IMR-90 (cell line): ENCODE measurements around the gene IPO13.

ENCODE experiments used
- BHLHE40 ChIP-seq: fragments of 150-350 bp; IDR thresholded peaks from 2 replicates; pipeline ENCODE4 v1.6.1; 2016; ENCODE audit warnings: mild to moderate bottlenecking, low read depth, low read length
- CEBPB ChIP-seq: IDR thresholded peaks from 2 replicates; pipeline ENCODE4 v1.6.1; 2012; ENCODE audit warnings: low read depth, low read length, improper control_type of control experiment
- POLR2A ChIP-seq: IDR thresholded peaks from 2 replicates; pipeline ENCODE4 v1.6.1; 2012; ENCODE audit warnings: mild to moderate bottlenecking, low read depth, low read length
- RAD21 ChIP-seq: IDR thresholded peaks from 2 replicates; pipeline ENCODE4 v1.6.1; 2012; ENCODE audit warnings: low read length, improper control_type of control experiment
- RFX5 ChIP-seq: IDR thresholded peaks from 2 replicates; pipeline ENCODE4 v1.8.0; 2012; ENCODE audit warnings: low read depth, mild to moderate bottlenecking, low read length, moderate library complexity
- SMC3 ChIP-seq: fragments of 150-350 bp; IDR thresholded peaks from 2 replicates; pipeline ENCODE4 v1.6.1; 2016; ENCODE audit warnings: low read depth, mild to moderate bottlenecking, antibody characterized with exemption, low read length, moderate library complexity
- USF2 ChIP-seq: fragments of 150-350 bp; IDR thresholded peaks from 2 replicates; pipeline ENCODE4 v1.6.1; 2017; ENCODE audit warnings: mild to moderate bottlenecking, antibody characterized with exemption, low read length, low read depth
- TF ChIP-seq, protein P1 (sequence below): conservative IDR thresholded peaks from 2 replicates; pipeline ENCODE4 v1.5.1; 2012; ENCODE audit warnings: mild to moderate bottlenecking, low read depth, low read length, improper control_type of control experiment

DNA sequence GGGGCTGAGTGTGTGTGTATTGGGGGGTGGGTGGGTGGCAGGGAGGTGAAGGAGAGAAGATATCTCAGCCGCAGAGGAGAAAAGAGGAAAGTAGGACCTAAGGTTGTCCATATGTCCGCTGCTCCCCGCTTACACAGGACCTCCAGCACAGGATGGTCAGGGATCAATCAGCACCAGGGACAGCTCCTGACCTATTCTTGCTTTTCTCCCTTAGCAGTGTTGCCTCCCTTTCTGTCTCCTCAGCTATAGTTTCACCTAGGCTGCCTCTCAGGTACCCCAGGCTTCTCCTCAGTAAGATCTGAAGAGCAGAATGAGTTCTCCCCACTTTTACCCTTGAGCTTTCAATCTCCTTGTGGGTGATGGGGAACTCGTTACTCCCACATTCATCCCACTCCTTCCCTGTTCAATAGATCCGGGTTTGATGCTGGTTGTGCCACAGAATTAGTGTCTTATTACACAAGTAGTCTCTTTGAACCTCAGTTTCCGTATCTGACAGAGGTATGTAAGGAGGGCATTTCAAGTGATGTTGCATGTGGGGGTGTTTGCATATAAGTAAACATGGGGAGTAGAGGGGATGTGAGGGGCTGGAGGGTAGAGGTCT, 21.7 kb downstream of the IPO13 start:
- TF ChIP-seq, protein P1, sequence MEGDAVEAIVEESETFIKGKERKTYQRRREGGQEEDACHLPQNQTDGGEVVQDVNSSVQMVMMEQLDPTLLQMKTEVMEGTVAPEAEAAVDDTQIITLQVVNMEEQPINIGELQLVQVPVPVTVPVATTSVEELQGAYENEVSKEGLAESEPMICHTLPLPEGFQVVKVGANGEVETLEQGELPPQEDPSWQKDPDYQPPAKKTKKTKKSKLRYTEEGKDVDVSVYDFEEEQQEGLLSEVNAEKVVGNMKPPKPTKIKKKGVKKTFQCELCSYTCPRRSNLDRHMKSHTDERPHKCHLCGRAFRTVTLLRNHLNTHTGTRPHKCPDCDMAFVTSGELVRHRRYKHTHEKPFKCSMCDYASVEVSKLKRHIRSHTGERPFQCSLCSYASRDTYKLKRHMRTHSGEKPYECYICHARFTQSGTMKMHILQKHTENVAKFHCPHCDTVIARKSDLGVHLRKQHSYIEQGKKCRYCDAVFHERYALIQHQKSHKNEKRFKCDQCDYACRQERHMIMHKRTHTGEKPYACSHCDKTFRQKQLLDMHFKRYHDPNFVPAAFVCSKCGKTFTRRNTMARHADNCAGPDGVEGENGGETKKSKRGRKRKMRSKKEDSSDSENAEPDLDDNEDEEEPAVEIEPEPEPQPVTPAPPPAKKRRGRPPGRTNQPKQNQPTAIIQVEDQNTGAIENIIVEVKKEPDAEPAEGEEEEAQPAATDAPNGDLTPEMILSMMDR = no peak
- TF ChIP-seq CEBPB (no peak), USF2 (no peak), POLR2A (no peak), BHLHE40 (no peak), SMC3 (no peak), RFX5 (no peak), RAD21 (no peak)
